RWPE1 (cell line): Measurements from ENCODE around the gene LILRB2.
"Not testable (repeated sequence)": the region's sequence is repeated elsewhere in the genome, so short reads cannot be mapped to it uniquely, and the experiment has no call there.

Experiments
- CTCF ChIA-PET: fragments of 350-600 bp; sonication (Branson Sonifier 250); formaldehyde crosslinking; extraction: SDS; loops from one replicate; lab custom pipeline; 2021; lab: Yijun Ruan, JAX
- POLR2A ChIA-PET: fragments of 400-600 bp; formaldehyde crosslinking; extraction: SDS; loops from one replicate; lab custom pipeline; 2020; ENCODE audit warnings: antibody characterized with exemption; ENCODE audit not compliant: low non-redundant PET; lab: Yijun Ruan, JAX
- DNase-seq: peaks from one replicate; pipeline ENCODE4 v3.0.0; 2012; ENCODE audit warnings: low spot score
- H3K27ac ChIP-seq: fragments of 450-650 bp; 2 replicates; pipeline ENCODE4 v1.5.1; 2017
- TF ChIP-seq, protein P1 (sequence below): fragments of 450-650 bp; conservative IDR thresholded peaks from 2 replicates; pipeline ENCODE4 v1.5.1; 2017; ENCODE audit warnings: low read depth, mild to moderate bottlenecking

LILRB2 gene

DNA sequence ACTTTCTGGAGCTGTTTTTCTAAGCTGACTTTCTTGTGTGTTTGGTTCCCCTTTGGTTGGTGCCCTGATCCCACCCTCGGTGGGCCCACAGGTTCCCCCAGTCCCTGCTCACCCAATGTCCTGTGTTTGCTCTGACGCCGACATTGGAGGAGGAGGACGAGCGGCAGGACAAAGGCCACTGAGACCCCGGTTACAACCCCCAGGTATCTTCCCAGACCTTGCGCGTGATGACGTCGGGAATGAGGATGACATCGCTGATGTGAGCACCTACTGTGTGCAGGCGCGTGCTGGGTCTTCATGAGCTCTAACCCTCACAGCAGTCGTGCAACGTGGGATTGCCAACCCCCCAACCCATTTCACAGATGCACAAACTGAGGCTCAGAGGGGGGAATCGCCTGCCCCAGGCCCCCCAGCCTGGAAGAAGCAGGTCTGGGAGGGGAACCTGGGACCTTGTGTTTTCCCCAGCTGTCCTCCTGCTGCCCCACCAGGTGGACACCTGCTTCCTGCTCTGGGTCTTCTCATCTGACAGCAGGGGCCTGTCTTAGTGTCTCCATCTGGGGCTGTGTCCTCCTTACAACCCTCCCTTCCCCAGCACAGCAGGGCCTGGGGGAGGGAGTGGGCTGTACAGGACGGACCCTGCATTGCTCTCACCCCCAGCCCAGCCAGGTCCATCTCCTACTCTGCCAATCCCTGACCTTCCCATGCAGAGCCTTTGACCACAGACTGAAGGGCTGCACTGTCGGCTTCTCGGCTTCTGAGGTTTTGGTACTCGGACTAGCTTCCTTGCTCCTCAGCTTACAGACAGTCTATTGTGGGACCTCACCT, 33.6 kb downstream of the LILRB2 start:
- no peak for DNase-seq
- CTCF ChIA-PET, result interaction anchor here (1.3 kb wide), 1 partner anchor 19 kb away, joined by 3 read pairs; no protein-coding TSS in a partner anchor
- TF ChIP-seq, protein P1, sequence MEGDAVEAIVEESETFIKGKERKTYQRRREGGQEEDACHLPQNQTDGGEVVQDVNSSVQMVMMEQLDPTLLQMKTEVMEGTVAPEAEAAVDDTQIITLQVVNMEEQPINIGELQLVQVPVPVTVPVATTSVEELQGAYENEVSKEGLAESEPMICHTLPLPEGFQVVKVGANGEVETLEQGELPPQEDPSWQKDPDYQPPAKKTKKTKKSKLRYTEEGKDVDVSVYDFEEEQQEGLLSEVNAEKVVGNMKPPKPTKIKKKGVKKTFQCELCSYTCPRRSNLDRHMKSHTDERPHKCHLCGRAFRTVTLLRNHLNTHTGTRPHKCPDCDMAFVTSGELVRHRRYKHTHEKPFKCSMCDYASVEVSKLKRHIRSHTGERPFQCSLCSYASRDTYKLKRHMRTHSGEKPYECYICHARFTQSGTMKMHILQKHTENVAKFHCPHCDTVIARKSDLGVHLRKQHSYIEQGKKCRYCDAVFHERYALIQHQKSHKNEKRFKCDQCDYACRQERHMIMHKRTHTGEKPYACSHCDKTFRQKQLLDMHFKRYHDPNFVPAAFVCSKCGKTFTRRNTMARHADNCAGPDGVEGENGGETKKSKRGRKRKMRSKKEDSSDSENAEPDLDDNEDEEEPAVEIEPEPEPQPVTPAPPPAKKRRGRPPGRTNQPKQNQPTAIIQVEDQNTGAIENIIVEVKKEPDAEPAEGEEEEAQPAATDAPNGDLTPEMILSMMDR, result no peak
- POLR2A ChIA-PET, result no interaction called here
- H3K27ac ChIP-seq, result no peak overlapping the region

DNA sequence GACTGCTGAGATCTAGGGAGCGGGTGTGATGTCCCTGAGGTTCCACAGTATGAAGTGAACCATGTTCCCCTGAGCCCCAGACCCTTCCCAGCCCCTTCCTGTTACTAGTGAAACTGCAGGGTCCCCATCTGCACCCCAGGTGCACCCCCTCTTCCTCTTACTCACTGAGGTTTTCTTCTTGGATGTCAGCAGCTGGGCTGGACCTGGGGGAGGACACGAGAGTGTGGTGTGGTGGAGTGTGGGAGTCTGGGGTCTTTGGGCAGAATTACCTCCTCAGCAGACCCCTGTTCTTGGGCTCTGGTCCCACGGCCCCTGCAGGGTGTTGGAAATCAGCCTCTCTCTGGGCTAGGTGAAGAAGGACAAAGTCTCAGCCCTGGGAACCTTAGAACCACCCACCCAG, 35.0 kb downstream of the LILRB2 start:
- no peak overlapping the region for H3K27ac ChIP-seq
- DNase-seq, result no peak
- ChIA-PET CTCF (no interaction called here), POLR2A (no interaction called here)
- TF ChIP-seq, protein P1, result no peak

DNA sequence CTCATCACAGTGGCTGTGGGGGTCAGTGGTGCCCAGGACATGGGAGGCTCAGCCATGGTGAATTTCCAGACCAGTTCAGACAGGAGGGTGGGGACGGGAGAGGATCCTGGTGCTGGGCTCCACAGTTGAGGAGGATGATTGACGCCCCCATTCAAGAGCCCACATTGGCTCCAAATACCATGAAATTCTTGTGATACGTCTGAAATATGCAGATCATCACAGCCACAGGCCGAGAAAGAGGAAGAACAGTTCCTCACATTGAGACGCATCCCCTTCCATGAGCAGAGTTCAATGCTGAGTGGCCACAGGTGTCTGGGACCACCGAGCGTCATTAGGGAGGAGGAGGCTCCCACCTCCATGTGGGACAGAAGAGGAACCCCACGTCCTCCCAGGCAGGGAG, 37.1 kb downstream of the LILRB2 start:
- CTCF ChIA-PET, DNase-seq, POLR2A ChIA-PET: not testable (repeated sequence)

DNA sequence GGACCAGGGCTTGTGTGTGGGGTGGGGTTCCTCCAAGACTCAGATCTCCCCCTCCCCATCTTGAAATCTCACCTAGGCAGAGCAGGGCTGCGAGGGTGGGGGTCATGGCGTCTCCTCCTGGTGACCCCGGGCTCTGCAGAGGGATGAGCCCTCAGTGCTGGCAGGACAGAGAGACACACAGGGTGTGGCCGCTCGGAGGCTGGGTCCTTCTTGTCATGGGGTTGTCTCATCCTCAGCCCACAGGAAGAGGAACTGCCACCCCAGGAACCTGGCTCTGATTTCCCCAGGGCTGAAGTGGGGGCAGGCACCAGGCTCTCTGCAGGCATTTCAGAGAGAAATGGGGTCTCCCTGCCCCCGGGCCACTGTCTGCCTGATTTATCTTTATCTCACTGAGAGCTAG, 38.3 kb downstream of the LILRB2 start, which contains the start of gene LILRA6:
Gene LILRA6 (minus strand): TSS at position 145 of the 400 bp plus-strand sequence.
- POLR2A ChIA-PET, H3K27ac ChIP-seq, CTCF ChIA-PET, DNase-seq: not testable (repeated sequence)

More for the DNA sequence above, 37.1 kb downstream of the LILRB2 start:
- H3K27ac ChIP-seq, result not testable (repeated sequence)

DNA sequence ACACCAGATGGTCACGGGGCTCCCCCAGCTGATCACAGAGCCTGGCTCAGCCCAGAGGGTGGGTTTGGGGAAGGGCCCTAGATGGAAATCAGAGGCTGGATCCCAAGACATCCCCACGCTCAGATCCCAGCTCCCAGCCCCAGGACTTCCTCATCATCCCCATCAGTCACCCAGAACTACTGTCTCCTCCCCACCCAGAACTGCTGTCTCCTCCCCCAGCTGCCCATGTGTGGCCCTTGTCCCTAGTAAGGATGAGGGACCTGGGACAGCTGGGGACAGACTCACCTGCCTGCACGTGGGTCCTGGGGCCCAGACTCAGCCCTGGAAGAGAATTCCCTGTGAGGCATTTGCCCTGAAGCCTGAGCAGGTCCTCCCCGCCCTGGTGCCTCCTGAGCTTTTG, 38.7 kb downstream of the LILRB2 start:
- H3K27ac ChIP-seq, DNase-seq, POLR2A ChIA-PET, CTCF ChIA-PET: not testable (repeated sequence)

DNA sequence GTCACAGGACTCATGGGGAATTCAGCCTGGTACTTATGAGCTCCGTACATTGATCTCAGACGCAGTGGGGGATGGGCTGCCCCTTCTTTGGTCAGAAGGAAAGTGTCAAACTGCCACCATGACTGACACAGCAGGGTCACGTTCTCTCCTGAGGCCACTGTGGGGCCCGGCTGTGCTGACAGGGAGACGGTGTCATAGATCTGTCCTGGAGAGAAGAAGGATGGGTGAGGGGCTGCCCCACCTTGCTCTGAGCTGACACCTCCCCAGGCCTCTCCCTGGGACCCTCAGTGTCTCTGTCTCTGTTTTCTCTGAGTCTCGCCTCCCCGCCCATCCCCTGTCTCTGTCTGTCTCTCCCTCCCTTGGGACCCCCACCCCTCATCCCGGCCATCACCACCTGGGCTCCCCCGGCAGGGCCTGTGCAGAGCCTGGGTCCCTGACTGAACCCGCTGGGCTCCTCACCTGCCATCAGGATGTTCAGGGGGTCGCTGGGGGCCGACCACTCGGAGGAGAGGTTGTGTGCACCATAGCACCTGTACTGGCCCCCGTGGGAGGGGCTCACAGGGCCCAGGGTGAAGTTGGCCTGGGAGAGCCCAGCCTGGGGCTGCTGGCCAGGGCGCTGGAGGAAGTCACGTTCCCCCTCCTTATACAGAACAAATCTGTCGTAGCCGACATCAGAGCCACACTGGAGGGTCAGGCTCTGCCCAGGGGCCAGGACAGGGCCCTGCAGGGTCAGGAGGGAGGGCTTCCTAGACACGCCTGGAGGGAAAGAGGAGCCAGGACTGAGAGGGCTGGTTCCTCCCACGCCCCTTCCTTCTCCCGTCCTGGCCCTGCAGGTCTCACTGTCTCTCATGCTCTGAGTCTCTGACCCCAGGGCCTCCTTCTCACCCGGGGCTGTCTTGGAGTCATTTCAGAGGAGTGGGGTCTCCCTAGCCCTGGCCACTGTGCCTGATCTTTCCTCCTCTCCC, 40.3 kb downstream of the LILRB2 start:
- DNase-seq, POLR2A ChIA-PET, H3K27ac ChIP-seq, CTCF ChIA-PET: not testable (repeated sequence)

DNA sequence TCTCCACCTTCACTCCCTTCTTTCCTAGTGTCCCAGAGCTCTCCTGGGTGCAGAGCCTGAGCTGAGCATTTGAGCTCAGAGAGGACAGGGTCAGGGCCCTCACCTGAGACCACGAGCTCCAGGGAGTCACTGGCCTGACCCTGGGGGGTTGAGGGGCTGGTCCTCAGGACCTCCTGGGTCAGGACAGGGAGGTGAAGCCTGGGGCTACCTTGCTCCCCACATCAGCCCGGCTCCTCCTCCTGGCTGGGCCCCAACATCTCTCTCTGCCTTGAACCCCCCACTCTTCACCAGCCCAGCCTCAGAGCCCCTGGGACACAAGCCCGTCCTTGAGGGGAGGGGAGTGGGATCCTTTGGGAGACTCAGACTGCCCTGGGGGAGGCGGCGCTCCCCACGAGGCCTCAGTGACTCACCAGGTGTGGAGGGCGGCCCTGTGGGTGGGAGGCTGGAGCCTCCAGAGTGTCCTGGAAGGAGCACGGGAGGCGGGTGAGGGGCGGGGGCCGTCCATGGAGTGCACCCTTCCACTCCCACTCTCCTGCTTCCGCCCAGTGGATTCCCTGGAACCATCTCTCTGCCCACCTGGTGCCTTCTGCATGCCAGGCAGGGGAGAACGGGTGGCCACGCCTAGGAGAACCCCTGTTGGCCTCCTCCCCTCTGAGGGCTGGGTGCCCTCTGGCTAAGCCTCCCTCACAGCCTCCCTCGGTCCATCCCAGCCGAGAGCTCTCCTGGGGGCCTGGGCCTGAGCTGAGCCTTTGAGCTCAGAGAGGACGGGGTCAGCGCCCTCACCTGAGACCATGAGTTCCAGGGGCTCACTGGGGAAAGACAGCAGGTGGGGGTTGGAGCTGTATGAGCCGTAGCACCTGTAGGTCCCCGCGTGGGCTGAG, 41.2 kb downstream of the LILRB2 start:
- DNase-seq, CTCF ChIA-PET, POLR2A ChIA-PET, H3K27ac ChIP-seq: not testable (repeated sequence)

DNA sequence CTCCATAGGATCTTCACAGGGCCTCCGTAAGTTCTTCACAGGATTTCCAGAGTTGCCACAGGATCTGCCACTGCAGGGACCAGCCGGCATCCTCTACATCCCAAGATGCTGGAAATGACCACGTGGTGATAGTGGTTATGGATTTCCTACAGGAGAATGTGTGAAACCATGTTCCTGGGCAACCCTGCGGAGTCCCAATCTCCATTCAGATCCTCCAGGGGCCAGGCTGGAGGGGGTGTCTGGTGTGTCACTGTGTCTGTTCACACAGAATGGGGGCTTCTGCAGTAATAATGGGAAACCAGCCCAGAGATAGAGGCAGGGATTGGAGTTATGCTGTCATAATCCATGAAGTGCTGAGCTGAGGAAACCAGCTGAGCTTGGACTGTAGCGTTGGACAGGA, 47.0 kb downstream of the LILRB2 start:
- ChIA-PET POLR2A (no interaction called here), CTCF (no interaction called here)
- no peak overlapping the region for H3K27ac ChIP-seq
- DNase-seq, result no peak
- TF ChIP-seq, protein P1, result no peak
